CD14-positive monocyte (primary cell): Measurements from ENCODE around the gene VPS37B. TPM values are rescaled to one million over a fixed set of nuclear protein-coding genes. Genes with fewer than 3 reads are reported as not detected.

ENCODE experiments used
- DNase-seq, 3 donors: peaks; one replicate each; pipeline ENCODE4 v3.0.0-alpha.2; 2011 to 2022
- H2AFZ ChIP-seq: 2 replicates; pipeline ENCODE4 v1.6.0; 2012; ENCODE audit warnings: mild to moderate bottlenecking, low read depth, low read length, inconsistent platforms; ENCODE audit not compliant: insufficient read depth, poor library complexity, severe bottlenecking
- H3K27ac ChIP-seq, 2 donors: 1 replicate in 1 of 2; 2 replicates in 1 of 2; pipeline ENCODE4 v1.5.1; 2012 to 2013; ENCODE audit warnings: low read length in 2 of 2, control low read depth in 1 of 2, inconsistent platforms in 1 of 2, low read depth in 1 of 2, mild to moderate bottlenecking in 1 of 2
- H3K27me3 ChIP-seq, 2 donors: one replicate each; pipeline versions ENCODE4 v1.6.0 to v1.6.1; 2011 to 2013; ENCODE audit warnings: low read length in 2 of 2; ENCODE audit not compliant: control insufficient read depth in 2 of 2, insufficient read depth in 2 of 2
- H3K36me3 ChIP-seq, 2 donors: replicated peaks in 1 of 2; 1 replicate in 1 of 2; 2 replicates in 1 of 2; pipeline versions ENCODE4 v1.5.1 to v1.6.1; 2012 to 2013; ENCODE audit warnings: low read length in 2 of 2, control low read depth in 1 of 2, inconsistent platforms in 1 of 2, mild to moderate bottlenecking in 1 of 2; ENCODE audit not compliant: insufficient read depth in 2 of 2, control insufficient read depth in 1 of 2
- H3K4me1 ChIP-seq, 2 donors: 1 replicate in 1 of 2; 2 replicates in 1 of 2; pipeline versions ENCODE4 v1.5.1 to v1.6.1; 2012 to 2013; ENCODE audit warnings: low read length in 2 of 2, control low read depth in 1 of 2, inconsistent platforms in 1 of 2, mild to moderate bottlenecking in 1 of 2, moderate library complexity in 1 of 2; ENCODE audit not compliant: insufficient read depth in 2 of 2, control insufficient read depth in 1 of 2
- H3K4me2 ChIP-seq: replicated peaks from 2 replicates; pipeline ENCODE3; 2012; ENCODE audit warnings: low read length, moderate library complexity, mild to moderate bottlenecking; ENCODE audit not compliant: poor library complexity, severe bottlenecking; ENCODE audit errors: extremely low read depth
- H3K4me3 ChIP-seq, 3 experiments: fragments of 200-600 bp in 1 of 3; sonication (generic) in 1 of 3; replicated peaks in 1 of 3; 1 replicate in 2 of 3; 2 replicates in 1 of 3; pipeline ENCODE4 v1.5.1; 2011 to 2013; ENCODE audit warnings: low read length in 3 of 3, mild to moderate bottlenecking in 3 of 3, control low read depth in 2 of 3, low read depth in 2 of 3, inconsistent platforms in 1 of 3, moderate library complexity in 1 of 3
- H3K79me2 ChIP-seq: 2 replicates; pipeline ENCODE4 v1.6.0; 2012; ENCODE audit warnings: mild to moderate bottlenecking, control low read depth, inconsistent platforms, low read length, moderate library complexity; ENCODE audit not compliant: insufficient read depth
- H3K9ac ChIP-seq: 2 replicates; pipeline ENCODE4 v1.6.0; 2017; ENCODE audit warnings: low read length, mild to moderate bottlenecking; ENCODE audit not compliant: insufficient read depth, poor library complexity, severe bottlenecking
- H3K9me3 ChIP-seq, 2 donors: replicated peaks in 1 of 2; 1 replicate in 1 of 2; 2 replicates in 1 of 2; pipeline versions ENCODE4 v1.5.1 to v1.6.1; 2012 to 2013; ENCODE audit warnings: low read length in 2 of 2, control low read depth in 1 of 2; ENCODE audit not compliant: control insufficient read depth in 1 of 2, insufficient read depth in 1 of 2
- H4K20me1 ChIP-seq: 2 replicates; pipeline ENCODE4 v1.6.0; 2012; ENCODE audit warnings: mild to moderate bottlenecking, low read length, control low read depth, moderate library complexity; ENCODE audit not compliant: insufficient read depth
- H3K27ac Mint-ChIP-seq, 7 donors: one replicate each; pipeline ENCODE4 v1.8.0; 2020; ENCODE audit warnings: mild to moderate bottlenecking in 7 of 7, mixed read lengths in 7 of 7, moderate library complexity in 6 of 7, inconsistent platforms in 2 of 7
- H3K27me3 Mint-ChIP-seq, 3 donors: one replicate each; pipeline ENCODE4 v1.8.0; 2021 to 2022; ENCODE audit warnings: low read depth in 3 of 3, mild to moderate bottlenecking in 3 of 3, mixed read lengths in 3 of 3, moderate library complexity in 3 of 3, inconsistent platforms in 1 of 3
- H3K36me3 Mint-ChIP-seq, 2 donors: one replicate each; pipeline ENCODE4 v1.8.0; 2020; ENCODE audit warnings: mixed read lengths in 2 of 2, inconsistent platforms in 1 of 2, mild to moderate bottlenecking in 1 of 2
- H3K4me1 Mint-ChIP-seq: one replicate; pipeline ENCODE4 v1.8.0; 2020; ENCODE audit warnings: mild to moderate bottlenecking, mixed read lengths
- H3K4me3 Mint-ChIP-seq, 2 donors: one replicate each; pipeline ENCODE4 v1.8.0; 2020; ENCODE audit warnings: mild to moderate bottlenecking in 2 of 2, mixed read lengths in 2 of 2, moderate library complexity in 1 of 2
- H3K9me3 Mint-ChIP-seq, 7 donors: one replicate each; pipeline ENCODE4 v1.8.0; 2020 to 2022; ENCODE audit warnings: mixed read lengths in 7 of 7, mild to moderate bottlenecking in 6 of 7, moderate library complexity in 6 of 7, inconsistent platforms in 2 of 7
- CTCF ChIP-seq: fragments of 200-600 bp; IDR thresholded peaks from one replicate; pipeline ENCODE4 v1.8.0; 2022; ENCODE audit warnings: antibody characterized with exemption, mild to moderate bottlenecking
- WGBS: methylation state at CpG from one replicate; pipeline ENCODE4 v1.1.5; 2013; ENCODE audit warnings: missing lambda C conversion rate; ENCODE audit not compliant: insufficient coverage; 5-methylcytosine and 5-hydroxymethylcytosine counted together
- intact Hi-C, 2 donors: fragments of 100-400 bp; cut with micrococcal nuclease; formaldehyde crosslinking; loops; one replicate each; pipeline versions ENCODE4 v1.15.0 to v1.15.1; 2023
- polyA plus RNA-seq, 3 donors: library from polyadenylated mRNA; depleted of rRNA in 1 of 3; unstranded in 2 of 3; stranded (reverse) in 1 of 3; fragments of 300-500 nt in 2 of 3; fragments of >200 nt in 1 of 3; fragmentation: Illumina TruSeq in 2 of 3; gene quantifications; 1 replicate in 2 of 3; 2 replicates in 1 of 3; pipeline ENCODE4 v1.2.3, GENCODE V29; 2012 to 2021

The VPS37B gene
- polyA plus RNA-seq, 3 donors: 12.3 to 34.3 (median 16.4) TPM

DNA sequence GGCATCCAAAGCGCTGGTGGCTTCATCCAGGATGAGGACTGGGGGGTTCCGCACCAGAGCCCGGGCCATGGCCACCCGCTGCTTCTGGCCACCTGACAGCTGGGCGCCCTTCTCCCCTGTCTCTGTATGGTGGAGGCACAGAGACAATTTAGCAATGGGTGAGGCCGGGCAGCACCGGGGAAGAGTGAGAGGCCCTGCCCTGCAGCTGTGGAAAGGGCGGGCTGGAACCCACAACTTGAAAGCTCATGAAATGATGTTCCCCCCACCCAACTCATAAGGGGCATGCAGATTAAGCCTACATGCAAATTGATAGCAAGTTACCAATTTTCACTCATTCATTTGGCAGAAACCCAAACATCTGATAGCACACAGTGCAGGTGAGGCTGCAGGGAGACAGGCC is 36.3 kb upstream of the VPS37B start:
- H3K27ac Mint-ChIP-seq: no peak overlapping the region
- H3K4me1 Mint-ChIP-seq: peaks cover 9% of the 10 kb centered on the region
- 98% methylated on average over 5 of the region's 8 CpGs for WGBS
- H3K4me1 ChIP-seq: peaks cover 9 to 11% of the 10 kb centered on the region in 2 donors
- H3K27ac ChIP-seq: no peak overlapping the region
- H3K4me2 ChIP-seq: no peak overlapping the region
- H3K4me3 ChIP-seq: no peak overlapping the region
- peaks cover 0 to 5% (median 0%) of the 10 kb centered on the region in 7 donors for H3K9me3 Mint-ChIP-seq
- H3K36me3 ChIP-seq: no peaks in the 10 kb centered on the region
- no peaks in the 10 kb centered on the region for H3K9me3 ChIP-seq
- H2AFZ ChIP-seq: no peak overlapping the region
- intact Hi-C loops: no loop called here
- no peak overlapping the region for H3K4me3 Mint-ChIP-seq
- TF ChIP-seq CTCF: no peak
- no peaks in the 10 kb centered on the region for H3K79me2 ChIP-seq
- no peaks in the 10 kb centered on the region for H3K27me3 ChIP-seq
- H3K9ac ChIP-seq: no peak overlapping the region
- peaks cover 0 to 3% (median 1%) of the 10 kb centered on the region in 3 donors for H3K27me3 Mint-ChIP-seq
- no peaks in the 10 kb centered on the region for H4K20me1 ChIP-seq
- no peak for DNase-seq
- no peaks in the 10 kb centered on the region for H3K36me3 Mint-ChIP-seq

DNA sequence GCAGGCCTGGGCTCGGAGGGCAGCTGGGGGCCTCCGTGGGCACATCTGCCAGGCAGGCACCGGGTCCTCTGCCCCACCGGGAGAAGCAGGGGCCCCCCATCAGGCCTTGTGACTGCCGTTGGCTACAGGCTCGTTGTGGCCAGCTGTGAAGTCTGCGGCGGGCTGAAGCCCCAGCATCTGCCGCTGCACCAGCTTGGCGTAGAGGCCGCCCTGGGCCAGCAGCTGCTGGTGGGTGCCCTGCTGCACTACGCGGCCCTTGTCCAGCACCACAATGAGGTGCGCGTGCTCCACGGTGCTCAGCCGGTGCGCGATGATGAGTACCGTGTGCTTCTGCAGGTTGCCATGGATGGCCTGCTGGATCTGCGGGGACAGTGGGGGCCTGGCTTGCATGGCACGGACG is 33.9 kb upstream of the VPS37B start:
- Mint-ChIP-seq H3K4me1 (peaks cover 19% of the 10 kb centered on the region), H3K4me3 (no peak overlapping the region), H3K27ac (no peak overlapping the region), H3K36me3 (no peaks in the 10 kb centered on the region), H3K27me3 (peaks cover 0 to 1% (median 0%) of the 10 kb centered on the region in 3 donors), H3K9me3 (peaks cover 0 to 3% (median 1%) of the 10 kb centered on the region in 7 donors)
- WGBS: 96% methylated on average over 23 of the region's 23 CpGs
- Histone ChIP-seq H3K4me3 (no peak overlapping the region), H3K4me1 (peaks cover 16 to 26% of the 10 kb centered on the region in 2 donors), H3K9ac (no peak overlapping the region), H4K20me1 (no peaks in the 10 kb centered on the region), H3K36me3 (no peaks in the 10 kb centered on the region), H3K27ac (no peak overlapping the region), H2AFZ (no peak overlapping the region), H3K79me2 (no peaks in the 10 kb centered on the region), H3K27me3 (no peaks in the 10 kb centered on the region), H3K9me3 (no peaks in the 10 kb centered on the region), H3K4me2 (no peak overlapping the region)
- intact Hi-C loops: no loop called here
- TF ChIP-seq CTCF: no peak
- DNase-seq: no peak
